ENCODE data around the gene APEX1. TPM values are rescaled to one million over a fixed set of nuclear protein-coding genes. Genes with fewer than 3 reads are reported as not detected.

APEX1 gene
- total RNA-seq, 4 donors from 2014 or later, result 108 to 172 (median 137) TPM

DNA sequence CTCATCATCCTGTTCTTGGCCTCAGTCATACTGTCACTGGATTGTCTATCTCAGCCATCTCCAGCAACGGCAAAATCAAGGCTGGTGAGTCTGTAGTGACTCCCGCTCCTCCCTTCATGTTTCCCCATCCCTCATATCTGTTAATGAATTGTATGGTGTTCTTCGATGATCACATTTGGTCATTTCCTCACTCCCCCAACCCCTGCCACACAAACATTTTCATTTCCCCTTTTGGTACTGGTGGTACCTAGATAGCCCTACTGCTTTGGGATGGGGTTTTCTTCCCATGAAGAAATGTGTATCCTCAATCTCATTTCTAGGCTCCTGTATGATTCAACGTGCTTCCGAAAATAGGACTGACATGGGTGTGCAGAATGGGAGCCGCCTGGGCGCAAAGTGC lies 16.4 kb upstream of the APEX1 start:
- TF ChIP-seq, protein P1, sequence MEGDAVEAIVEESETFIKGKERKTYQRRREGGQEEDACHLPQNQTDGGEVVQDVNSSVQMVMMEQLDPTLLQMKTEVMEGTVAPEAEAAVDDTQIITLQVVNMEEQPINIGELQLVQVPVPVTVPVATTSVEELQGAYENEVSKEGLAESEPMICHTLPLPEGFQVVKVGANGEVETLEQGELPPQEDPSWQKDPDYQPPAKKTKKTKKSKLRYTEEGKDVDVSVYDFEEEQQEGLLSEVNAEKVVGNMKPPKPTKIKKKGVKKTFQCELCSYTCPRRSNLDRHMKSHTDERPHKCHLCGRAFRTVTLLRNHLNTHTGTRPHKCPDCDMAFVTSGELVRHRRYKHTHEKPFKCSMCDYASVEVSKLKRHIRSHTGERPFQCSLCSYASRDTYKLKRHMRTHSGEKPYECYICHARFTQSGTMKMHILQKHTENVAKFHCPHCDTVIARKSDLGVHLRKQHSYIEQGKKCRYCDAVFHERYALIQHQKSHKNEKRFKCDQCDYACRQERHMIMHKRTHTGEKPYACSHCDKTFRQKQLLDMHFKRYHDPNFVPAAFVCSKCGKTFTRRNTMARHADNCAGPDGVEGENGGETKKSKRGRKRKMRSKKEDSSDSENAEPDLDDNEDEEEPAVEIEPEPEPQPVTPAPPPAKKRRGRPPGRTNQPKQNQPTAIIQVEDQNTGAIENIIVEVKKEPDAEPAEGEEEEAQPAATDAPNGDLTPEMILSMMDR (IDR thresholded peaks at IDR 0.05; ENCODE audit: low read depth), result no peak

GRCh38 chr14:20440465-20440864 lies 14.6 kb upstream of the APEX1 start:
- TF ChIP-seq, protein P1 (IDR thresholded peaks at IDR 0.05; ENCODE audit: low read depth), result no peak

GRCh38 chr14:20440882-20441281 lies 14.1 kb upstream of the APEX1 start:
- TF ChIP-seq, protein P1 (IDR thresholded peaks at IDR 0.05; ENCODE audit: low read depth), result no peak

DNA sequence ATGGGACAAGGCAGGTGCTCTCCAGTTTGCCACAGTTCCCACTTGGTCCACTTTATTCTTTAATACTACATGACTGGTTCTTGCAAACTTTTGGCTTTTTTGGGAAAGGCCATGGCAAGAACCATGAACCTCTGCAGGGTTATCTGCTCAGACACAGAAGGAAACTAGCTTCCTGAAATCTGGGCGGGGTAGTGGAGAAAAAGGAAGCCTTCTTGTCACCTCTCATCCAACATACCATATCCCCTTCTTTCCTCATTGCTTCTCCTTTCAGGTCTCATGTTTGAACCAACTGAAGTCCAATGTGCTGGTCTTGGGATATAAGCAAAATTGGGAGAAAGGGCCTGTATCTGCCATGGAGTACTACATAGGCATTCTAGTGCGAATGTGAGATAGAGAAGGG lies 13.6 kb upstream of the APEX1 start:
- TF ChIP-seq, protein P1 (IDR thresholded peaks at IDR 0.05; ENCODE audit: low read depth), result no peak

DNA sequence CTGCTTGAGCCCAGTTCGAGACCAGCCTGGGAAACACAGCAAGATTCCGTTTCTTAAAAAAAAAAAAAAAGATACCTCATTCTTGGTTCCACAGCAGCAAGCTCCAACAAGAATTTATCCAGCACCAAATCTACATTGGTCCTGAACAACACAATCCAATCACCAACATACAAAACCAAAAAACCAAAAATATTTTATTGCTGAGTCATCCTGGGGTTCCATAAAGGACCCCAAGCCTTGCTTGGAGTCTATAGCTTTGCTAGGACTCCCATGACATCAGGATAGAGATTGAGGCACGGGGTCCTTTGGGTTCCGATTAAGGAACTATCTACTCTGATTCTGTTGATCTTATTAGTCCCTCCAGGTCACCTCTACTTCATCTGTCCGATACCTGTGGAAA lies 8.1 kb upstream of the APEX1 start:
- TF ChIP-seq, protein P1 (IDR thresholded peaks at IDR 0.05; ENCODE audit: low read depth), result no peak

DNA sequence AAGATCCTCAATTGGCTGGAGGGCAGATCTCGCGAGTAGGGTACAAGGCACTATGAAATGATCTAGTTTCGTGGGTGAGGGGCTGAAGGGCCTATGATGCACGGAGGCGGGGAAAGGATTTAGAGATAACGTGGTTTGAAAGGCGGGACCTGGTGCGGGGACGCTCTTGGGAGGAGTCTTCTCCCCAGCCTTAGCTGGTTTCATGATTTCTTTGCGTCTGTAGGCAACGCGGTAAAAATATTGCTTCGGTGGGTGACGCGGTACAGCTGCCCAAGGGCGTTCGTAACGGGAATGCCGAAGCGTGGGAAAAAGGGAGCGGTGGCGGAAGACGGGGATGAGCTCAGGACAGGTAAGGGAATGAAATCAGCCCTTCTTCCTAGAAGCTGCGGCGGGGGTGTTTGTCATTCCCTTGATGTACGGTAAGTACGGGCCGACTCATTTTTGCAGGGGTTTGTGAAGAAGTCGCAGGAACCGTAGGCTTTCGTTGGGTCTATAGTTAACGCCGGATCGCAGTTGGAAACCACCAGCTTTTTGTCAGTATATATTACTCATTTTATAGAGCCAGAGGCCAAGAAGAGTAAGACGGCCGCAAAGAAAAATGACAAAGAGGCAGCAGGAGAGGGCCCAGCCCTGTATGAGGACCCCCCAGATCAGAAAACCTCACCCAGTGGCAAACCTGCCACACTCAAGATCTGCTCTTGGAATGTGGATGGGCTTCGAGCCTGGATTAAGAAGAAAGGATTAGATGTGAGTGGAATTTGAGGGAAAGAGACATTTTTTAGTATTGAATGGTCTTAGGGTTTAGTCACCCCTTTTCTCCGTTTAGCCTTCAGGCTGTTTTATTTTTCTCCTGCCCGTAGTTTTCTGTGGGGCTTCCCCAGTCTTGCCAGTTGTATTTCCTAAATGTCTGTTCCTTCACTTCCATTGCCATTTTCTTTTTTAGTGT lies 602 bp downstream of the APEX1 start:
- TF ChIP-seq, protein P1 (IDR thresholded peaks at IDR 0.05; ENCODE audit: low read depth), result no peak

- TF ChIP-seq, protein P1 (IDR thresholded peaks at IDR 0.05; ENCODE audit: low read depth), result no peak
Observed at GRCh38 chr14:20456971-20457370, 1.9 kb downstream of the APEX1 start.
